H9 (cell line): ENCODE results near the gene NPR1. TPM values are rescaled to one million over a fixed set of nuclear protein-coding genes. Genes with fewer than 3 reads are reported as not detected.

Experiments
- DNase-seq: peaks from one replicate; pipeline ENCODE4 v3.0.0-alpha.2; 2017
- H2AFZ ChIP-seq: one replicate; pipeline ENCODE4 v1.6.1; 2013; ENCODE audit warnings: mild to moderate bottlenecking, low read length, control low read depth, moderate library complexity
- H2AK5ac ChIP-seq: 2 replicates; pipeline ENCODE4 v1.6.1; 2013; ENCODE audit warnings: low read length, control low read depth, mixed read lengths; ENCODE audit not compliant: insufficient read length
- H2BK120ac ChIP-seq: one replicate; pipeline ENCODE4 v1.6.1; 2013; ENCODE audit warnings: low read depth, mild to moderate bottlenecking, low read length, control low read depth, inconsistent platforms; ENCODE audit not compliant: poor library complexity, severe bottlenecking
- H2BK12ac ChIP-seq: 2 replicates; pipeline ENCODE4 v1.6.1; 2013; ENCODE audit warnings: low read length, control low read depth, mixed read lengths, low read depth; ENCODE audit not compliant: insufficient read length
- H2BK15ac ChIP-seq: 2 replicates; pipeline ENCODE4 v1.6.1; 2013; ENCODE audit warnings: low read depth, low read length, control low read depth
- H2BK20ac ChIP-seq: one replicate; pipeline ENCODE4 v1.6.1; 2013; ENCODE audit warnings: low read depth, mild to moderate bottlenecking, low read length, control low read depth, inconsistent platforms; ENCODE audit not compliant: poor library complexity, severe bottlenecking
- H2BK5ac ChIP-seq: 2 replicates; pipeline ENCODE4 v1.6.1; 2013; ENCODE audit warnings: low read length, control low read depth, mixed read lengths; ENCODE audit not compliant: insufficient read length
- H3K14ac ChIP-seq: 2 replicates; pipeline ENCODE4 v1.6.1; 2013; ENCODE audit warnings: low read length, control low read depth; ENCODE audit not compliant: insufficient read depth
- H3K18ac ChIP-seq: 2 replicates; pipeline ENCODE4 v1.6.1; 2013; ENCODE audit warnings: low read depth, mild to moderate bottlenecking, mixed read lengths, low read length, control low read depth; ENCODE audit not compliant: insufficient read length
- H3K23ac ChIP-seq: 2 replicates; pipeline ENCODE4 v1.6.1; 2013; ENCODE audit warnings: low read length, control low read depth, mixed read lengths, low read depth; ENCODE audit not compliant: insufficient read length
- H3K23me2 ChIP-seq: 2 replicates; pipeline ENCODE4 v1.6.1; 2013; ENCODE audit warnings: low read depth, mild to moderate bottlenecking, mixed read lengths, low read length, control low read depth; ENCODE audit not compliant: insufficient read length, poor library complexity, severe bottlenecking
- H3K27ac ChIP-seq: 2 replicates; pipeline ENCODE4 v1.5.1; 2013; ENCODE audit warnings: low read length, control low read depth, mixed read lengths, low read depth; ENCODE audit not compliant: insufficient read length
- H3K27me3 ChIP-seq: 2 replicates; pipeline ENCODE4 v1.6.1; 2013; ENCODE audit warnings: low read length, control low read depth, inconsistent platforms; ENCODE audit not compliant: insufficient read depth
- H3K4ac ChIP-seq: 2 replicates; pipeline ENCODE4 v1.6.1; 2013; ENCODE audit warnings: low read depth, mild to moderate bottlenecking, control low read depth, inconsistent platforms, low read length, moderate library complexity
- H3K4me1 ChIP-seq: 2 replicates; pipeline ENCODE4 v1.6.1; 2013; ENCODE audit warnings: low read length, control low read depth, inconsistent platforms; ENCODE audit not compliant: insufficient read depth
- H3K4me2 ChIP-seq: 2 replicates; pipeline ENCODE4 v1.6.1; 2013; ENCODE audit warnings: low read length, control low read depth, mixed read lengths; ENCODE audit not compliant: insufficient read length, insufficient read depth
- H3K56ac ChIP-seq: 2 replicates; pipeline ENCODE4 v1.6.1; 2013; ENCODE audit warnings: low read depth, mild to moderate bottlenecking, mixed read lengths, low read length, control low read depth; ENCODE audit not compliant: insufficient read length
- H3K79me1 ChIP-seq: 2 replicates; pipeline ENCODE4 v1.6.1; 2013; ENCODE audit warnings: low read depth, mild to moderate bottlenecking, moderate library complexity, low read length, control low read depth, inconsistent platforms; ENCODE audit not compliant: insufficient read depth, poor library complexity, severe bottlenecking
- H3K79me2 ChIP-seq: 2 replicates; pipeline ENCODE4 v1.6.1; 2013; ENCODE audit warnings: low read length, control low read depth, inconsistent platforms; ENCODE audit not compliant: insufficient read depth
- H3K9ac ChIP-seq: 2 replicates; pipeline ENCODE4 v1.6.1; 2013; ENCODE audit warnings: low read length, control low read depth, mixed read lengths; ENCODE audit not compliant: insufficient read length; ENCODE audit errors: extremely low read depth
- H3K9me3 ChIP-seq: one replicate; pipeline ENCODE4 v1.6.1; 2013; ENCODE audit warnings: low read depth, low read length, inconsistent platforms; ENCODE audit not compliant: control insufficient read depth
- H3T11ph ChIP-seq: one replicate; pipeline ENCODE4 v1.6.1; 2013; ENCODE audit warnings: mild to moderate bottlenecking, low read length, control low read depth, inconsistent platforms
- H4K20me1 ChIP-seq: one replicate; pipeline ENCODE4 v1.6.1; 2013; ENCODE audit not compliant: control insufficient read depth, insufficient read length, insufficient read depth
- H4K5ac ChIP-seq: 2 replicates; pipeline ENCODE4 v1.6.1; 2013; ENCODE audit warnings: low read depth, mild to moderate bottlenecking, mixed read lengths, low read length, control low read depth; ENCODE audit not compliant: insufficient read length
- H4K8ac ChIP-seq: replicated peaks from 2 replicates; pipeline ENCODE4 v1.6.1; 2013; ENCODE audit warnings: low read length, control low read depth, mixed read lengths, low read depth; ENCODE audit not compliant: insufficient read length
- H4K91ac ChIP-seq: 2 replicates; pipeline ENCODE4 v1.6.1; 2013; ENCODE audit warnings: low read depth, mild to moderate bottlenecking, moderate library complexity, mixed read lengths, low read length, control low read depth; ENCODE audit not compliant: insufficient read length
- H3K27ac Mint-ChIP-seq, 3 experiments: 2 replicates in 2 of 3; 3 replicates in 1 of 3; pipeline ENCODE4 v1.8.0; 2020 to 2021; ENCODE audit warnings: mixed read lengths in 3 of 3, mild to moderate bottlenecking in 1 of 3, moderate library complexity in 1 of 3
- H3K27me3 Mint-ChIP-seq: 2 replicates; pipeline ENCODE4 v1.8.0; 2021; ENCODE audit warnings: low read depth, mild to moderate bottlenecking, moderate library complexity, mixed read lengths
- H3K36me3 Mint-ChIP-seq, 3 experiments: 2 replicates in 2 of 3; 3 replicates in 1 of 3; pipeline ENCODE4 v1.8.0; 2020 to 2021; ENCODE audit warnings: low read depth in 3 of 3, mixed read lengths in 3 of 3; ENCODE audit not compliant: insufficient read depth in 1 of 3
- H3K4me1 Mint-ChIP-seq, 2 experiments: 2 replicates each; pipeline ENCODE4 v1.8.0; 2020; ENCODE audit warnings: mixed read lengths in 2 of 2
- H3K4me3 Mint-ChIP-seq, 2 experiments: 2 replicates in 1 of 2; 3 replicates in 1 of 2; pipeline ENCODE4 v1.8.0; 2020 to 2021; ENCODE audit warnings: mild to moderate bottlenecking in 2 of 2, mixed read lengths in 2 of 2, moderate library complexity in 1 of 2
- H3K9me3 Mint-ChIP-seq, 2 experiments: 2 replicates in 1 of 2; 3 replicates in 1 of 2; pipeline ENCODE4 v1.8.0; 2020; ENCODE audit warnings: mild to moderate bottlenecking in 2 of 2, mixed read lengths in 2 of 2, moderate library complexity in 1 of 2
- CTCF ChIP-seq: fragments of 200-600 bp; sonication (generic); conservative IDR thresholded peaks from 3 replicates; pipeline ENCODE4 v1.8.0; 2021; ENCODE audit warnings: antibody characterized with exemption, mild to moderate bottlenecking
- WGBS: extraction: QIAGEN DNeasy Blood & Tissue Kit; methylation state at CpG from one replicate; pipeline ENCODE4 v1.1.7; 2013; ENCODE audit warnings: missing lambda C conversion rate, low lambda C conversion rate, mixed read lengths; ENCODE audit not compliant: insufficient read length; ENCODE audit errors: extremely low coverage; 5-methylcytosine and 5-hydroxymethylcytosine counted together
- total RNA-seq: library from RNA; stranded (reverse); gene quantifications from 2 replicates; pipeline ENCODE4 v1.2.1, GENCODE V29; 2021

Gene NPR1
- total RNA-seq, 1 experiment from 2014 or later: 8.6 TPM

- H3K36me3 Mint-ChIP-seq: peaks cover 8 to 20% (median 18%) of the 10 kb centered on the region in 3 experiments; a peak in 6 of 7 replicates
- H3K27ac ChIP-seq: no peak overlapping the region
- H4K5ac ChIP-seq: no peak overlapping the region
- H3K4me3 Mint-ChIP-seq: no peak overlapping the region
- no peak overlapping the region for H4K8ac ChIP-seq
- no CpG with 5 or more reads among the region's 2 CpGs for WGBS
- H3K4ac ChIP-seq: no peak overlapping the region
- no peak for TF ChIP-seq CTCF
- no peaks in the 10 kb centered on the region for H3K79me1 ChIP-seq
- no peak overlapping the region for H2AK5ac ChIP-seq
- no peak overlapping the region for H3K14ac ChIP-seq
- H3K4me1 Mint-ChIP-seq: peaks cover 6% of the 10 kb centered on the region in 2 experiments
- H2AFZ ChIP-seq: no peak overlapping the region
- no peak overlapping the region for H3K4me2 ChIP-seq
- no peak overlapping the region for H3K23ac ChIP-seq
- no peak for DNase-seq
- H4K20me1 ChIP-seq: no peaks in the 10 kb centered on the region
- H2BK15ac ChIP-seq: no peak overlapping the region
- no peak overlapping the region for H3K9ac ChIP-seq
- no peaks in the 10 kb centered on the region for H3K27me3 ChIP-seq
- H3K18ac ChIP-seq: no peak overlapping the region
- H3K27me3 Mint-ChIP-seq: peaks cover 4% of the 10 kb centered on the region; the same call in 1 of the 2 replicates
- no peak overlapping the region for H2BK20ac ChIP-seq
- no peak overlapping the region for H4K91ac ChIP-seq
- H3K27ac Mint-ChIP-seq: peak overlapping the region in 1 of 3 experiments; percentile 25; a peak in 1 of 7 replicates
- no peak overlapping the region for H3T11ph ChIP-seq
- H2BK12ac ChIP-seq: no peak overlapping the region
- no peak overlapping the region for H2BK120ac ChIP-seq
- no peak overlapping the region for H2BK5ac ChIP-seq
- H3K9me3 ChIP-seq: no peaks in the 10 kb centered on the region
- no peaks in the 10 kb centered on the region for H3K9me3 Mint-ChIP-seq
- H3K56ac ChIP-seq: no peak overlapping the region
- H3K4me1 ChIP-seq: no peaks in the 10 kb centered on the region
- no peaks in the 10 kb centered on the region for H3K79me2 ChIP-seq
- H3K23me2 ChIP-seq: no peaks in the 10 kb centered on the region
Observed at GRCh38 chr1:153649863-153650235, 28.6 kb upstream of the NPR1 start.
